GM20431 (cell line): Measurements from ENCODE around the gene SNF8.

Experiments
- in situ Hi-C: fragments of 300-500 bp; cut with MseI, MboI; formaldehyde crosslinking; loops from one replicate; pipeline ENCODE4 v1.15.0; 2020; ENCODE audit warnings: low sequenced_read_pairs; ENCODE audit not compliant: unreplicated experiment

SNF8 gene

GRCh38 chr17:48893646-48894508, 50.8 kb downstream of the SNF8 start:
- in situ Hi-C loops, result no loop called here

GRCh38 chr17:48892940-48893645, 51.5 kb downstream of the SNF8 start:
- in situ Hi-C loops, result no loop called here

GRCh38 chr17:48890086-48890485, 54.6 kb downstream of the SNF8 start:
- in situ Hi-C loops, result no loop called here

- in situ Hi-C loops, result loop anchor here (5.0 kb wide), 1 partner anchor 71 kb away; no protein-coding TSS in a partner anchor
Observed at GRCh38 chr17:48883171-48883570, 61.5 kb downstream of the SNF8 start.

- in situ Hi-C loops, result loop anchor here (5.0 kb wide), 1 partner anchor 70 kb away; no protein-coding TSS in a partner anchor
Observed at GRCh38 chr17:48882272-48882671, 62.4 kb downstream of the SNF8 start.
